Measurements from ENCODE around the gene FBXL7. TPM values are rescaled to one million over a fixed set of nuclear protein-coding genes. Genes with fewer than 3 reads are reported as not detected.
"Not testable (repeated sequence)": the region's sequence is repeated elsewhere in the genome, so short reads cannot be mapped to it uniquely, and the experiment has no call there.

Gene FBXL7
- total RNA-seq, 1 experiment from 2014 or later = 5.0 TPM

DNA sequence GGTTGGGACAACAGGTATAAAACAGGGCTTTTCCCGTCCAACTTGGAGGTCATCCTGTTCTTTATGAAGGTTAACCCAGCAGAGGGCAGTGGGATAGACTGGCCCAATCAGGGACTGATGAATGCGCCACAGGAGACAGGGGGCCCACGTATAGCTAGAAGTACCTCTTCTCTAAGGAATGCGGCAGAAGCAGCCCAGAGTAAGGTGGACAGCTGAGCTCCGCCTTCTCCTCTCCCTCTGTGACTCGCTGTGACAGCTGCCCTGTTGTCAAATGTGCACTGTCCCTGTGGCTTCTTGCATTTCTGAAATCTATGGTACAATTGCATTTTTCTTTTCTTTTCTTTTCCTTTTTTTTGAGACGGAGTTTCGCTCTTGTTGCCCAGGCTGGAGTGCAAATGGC lies 306.6 kb downstream of the FBXL7 start:
- no peak for DNase-seq (ENCODE audit: low spot score)

DNA sequence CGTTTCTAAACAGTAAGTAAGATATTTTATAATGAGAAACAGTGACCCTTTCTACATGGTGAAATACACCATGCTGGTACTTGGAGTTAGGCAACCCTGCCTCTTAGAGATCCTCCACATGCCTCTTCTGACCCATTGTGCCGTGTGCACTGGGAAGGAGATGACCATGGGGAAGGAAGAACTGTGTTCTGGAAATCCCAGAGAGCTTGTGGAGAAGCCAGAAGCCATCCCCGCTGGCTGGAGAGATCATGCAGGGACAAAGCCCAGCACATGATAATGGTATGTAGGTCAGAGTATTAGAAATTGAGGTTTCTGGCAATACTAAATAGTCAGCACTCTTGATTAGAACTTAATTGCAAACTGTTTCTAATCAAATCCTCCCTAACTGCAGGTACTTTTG lies 307.3 kb downstream of the FBXL7 start:
- DNase-seq (ENCODE audit: low spot score) = no peak

DNA sequence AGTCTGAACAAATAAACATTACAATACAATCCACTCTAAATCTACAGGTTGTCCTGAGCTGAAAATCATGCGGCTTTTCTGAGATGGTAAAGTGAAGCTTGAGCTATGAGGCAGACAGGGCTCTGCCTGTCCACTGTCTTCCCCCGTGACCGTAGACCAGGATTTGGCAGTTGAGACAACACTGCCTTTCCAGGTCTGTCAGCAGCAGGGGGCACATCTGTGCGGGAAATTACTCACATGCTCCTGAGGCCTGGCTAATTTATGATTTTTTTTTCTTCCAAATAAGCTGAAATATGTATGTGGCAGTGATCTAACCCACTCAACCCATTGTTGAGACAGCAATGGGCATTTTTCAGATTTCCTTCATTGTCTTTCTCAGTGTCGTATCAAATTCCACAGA lies 307.9 kb downstream of the FBXL7 start:
- no peak for DNase-seq (ENCODE audit: low spot score)

DNA sequence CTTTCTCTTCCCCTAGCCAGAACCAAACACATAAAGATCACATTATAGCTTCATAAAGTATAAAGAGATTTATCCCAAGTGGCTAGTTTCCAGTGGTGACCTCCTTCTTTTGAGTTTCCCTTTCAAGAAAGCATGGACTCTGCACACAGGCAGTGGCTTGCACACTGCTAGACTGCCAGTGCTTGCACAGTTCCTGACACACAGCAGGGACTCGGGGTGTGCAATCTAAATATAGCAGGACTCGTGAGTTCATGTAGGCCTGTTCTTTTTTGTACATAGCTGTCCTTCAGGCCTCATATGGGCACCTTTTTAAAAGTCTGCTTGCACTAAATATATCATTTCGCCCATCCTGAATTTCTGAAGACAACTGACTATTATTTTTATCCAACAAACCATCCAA lies 308.6 kb downstream of the FBXL7 start:
- no peak for DNase-seq (ENCODE audit: low spot score)

DNA sequence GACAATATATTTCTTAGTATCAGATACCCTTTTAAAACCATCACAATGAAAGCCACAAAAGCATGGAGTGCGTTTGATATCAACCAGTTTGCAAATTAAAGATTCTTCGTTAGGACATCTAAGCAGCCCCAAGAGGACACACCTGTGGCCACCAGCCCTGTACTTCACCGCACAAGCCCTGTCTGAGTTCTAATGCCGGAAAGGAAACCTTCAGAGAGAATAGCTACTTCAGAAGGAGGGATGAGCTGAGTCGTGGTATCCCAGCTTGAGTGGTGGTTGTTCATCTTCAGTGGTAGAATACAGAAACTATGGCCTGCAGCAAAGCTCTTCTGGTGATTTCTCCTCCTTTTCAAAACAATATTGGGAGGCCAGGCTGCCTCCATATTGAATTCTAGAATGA lies 319.6 kb downstream of the FBXL7 start:
- DNase-seq (ENCODE audit: low spot score) = no peak

DNA sequence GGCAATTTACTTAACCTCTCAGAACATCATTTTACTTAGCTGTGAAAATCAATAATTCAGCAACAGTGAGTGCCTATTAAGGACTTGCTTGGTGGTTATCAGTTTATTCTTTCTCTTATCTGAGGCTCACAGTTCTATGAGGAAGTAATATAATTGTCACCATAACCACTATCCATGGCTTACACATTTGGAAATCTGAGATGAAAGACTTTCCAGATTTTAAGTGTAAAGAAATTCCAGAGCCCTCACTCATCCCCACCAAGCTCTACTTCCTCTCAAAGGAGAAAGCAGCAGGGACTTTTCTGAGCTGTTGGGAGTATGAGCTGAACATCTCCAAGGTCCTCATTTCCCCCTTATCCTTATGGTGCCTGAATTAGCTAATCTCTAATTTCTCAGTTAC lies 321.5 kb downstream of the FBXL7 start:
- no peak for DNase-seq (ENCODE audit: low spot score)

DNA sequence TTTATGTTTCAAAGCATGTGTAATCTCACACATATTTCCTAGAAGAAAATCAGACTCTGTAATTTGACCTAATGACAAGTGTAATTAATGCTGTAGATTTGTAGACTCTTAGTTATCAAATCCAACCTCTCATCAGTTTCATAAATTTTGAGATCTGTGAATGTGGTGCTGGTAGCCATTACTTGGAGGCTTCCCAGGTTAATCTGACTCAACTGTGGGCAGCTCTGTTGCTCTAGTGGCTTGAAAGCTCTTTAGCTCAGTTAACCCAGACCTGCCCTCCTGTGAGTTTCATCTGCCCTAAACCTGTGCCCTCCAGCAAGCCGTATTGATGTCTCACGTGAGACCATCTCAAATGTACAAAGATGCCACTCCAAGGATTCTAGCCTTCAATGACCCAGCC lies 323.4 kb downstream of the FBXL7 start:
- no peak for DNase-seq (ENCODE audit: low spot score)

DNA sequence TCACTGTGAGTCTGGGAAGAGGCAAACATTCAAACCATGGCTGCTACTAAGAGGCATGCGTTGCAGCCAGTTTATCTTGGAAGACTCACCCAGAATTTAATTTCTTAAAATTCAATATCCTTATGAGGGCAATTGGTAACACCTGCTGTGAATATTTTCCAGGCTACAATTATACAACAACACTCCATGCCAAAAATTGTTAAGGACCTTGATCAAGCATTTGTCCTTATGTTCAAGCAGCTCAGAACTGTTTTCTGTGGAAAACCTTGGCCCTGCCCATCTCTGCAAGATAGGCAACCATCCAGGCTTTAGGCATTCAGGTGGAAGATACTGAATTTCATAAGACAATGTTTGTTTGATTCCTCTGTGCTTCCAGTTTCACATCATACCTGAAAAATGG lies 327.8 kb downstream of the FBXL7 start:
- DNase-seq (ENCODE audit: low spot score) = no peak

DNA sequence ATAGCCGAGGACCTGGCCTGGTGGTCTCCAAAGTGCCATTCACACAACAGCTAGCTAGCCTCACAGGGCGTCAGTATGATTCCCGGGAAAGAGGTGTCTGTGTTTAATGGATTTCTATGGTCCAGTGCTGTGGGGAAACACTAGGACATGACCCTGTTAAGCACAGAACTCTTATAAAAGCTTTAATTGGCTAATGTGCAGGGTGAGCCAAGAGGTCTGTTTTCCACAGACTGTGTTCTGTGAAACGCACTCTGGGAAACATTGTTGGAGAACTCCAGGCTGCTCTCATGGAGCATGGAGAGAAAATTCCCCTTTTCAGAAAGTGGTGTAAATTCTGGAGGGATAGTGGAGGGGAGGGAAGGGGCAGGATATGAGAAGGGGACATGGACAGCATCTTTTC lies 331.4 kb downstream of the FBXL7 start:
- DNase-seq (ENCODE audit: low spot score) = no peak

DNA sequence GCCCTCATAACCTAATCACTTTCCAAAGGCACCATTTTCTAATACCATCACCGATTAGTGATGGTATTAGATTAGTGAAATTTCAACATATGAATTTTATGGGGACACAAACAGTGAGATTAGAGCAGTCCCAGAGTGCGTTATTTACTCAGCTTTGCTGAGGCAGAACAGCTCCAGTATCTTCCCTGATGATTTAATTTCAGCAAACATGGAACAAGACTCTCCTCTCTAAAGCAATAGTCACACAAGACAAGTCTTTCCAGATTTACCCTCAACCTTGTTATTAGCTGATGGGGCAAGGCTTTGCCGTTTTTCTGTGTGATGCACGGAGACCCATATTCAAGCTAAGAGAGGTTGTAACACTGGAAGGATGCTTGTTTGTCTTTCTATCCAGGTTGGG lies 333.4 kb downstream of the FBXL7 start:
- no peak for DNase-seq (ENCODE audit: low spot score)

DNA sequence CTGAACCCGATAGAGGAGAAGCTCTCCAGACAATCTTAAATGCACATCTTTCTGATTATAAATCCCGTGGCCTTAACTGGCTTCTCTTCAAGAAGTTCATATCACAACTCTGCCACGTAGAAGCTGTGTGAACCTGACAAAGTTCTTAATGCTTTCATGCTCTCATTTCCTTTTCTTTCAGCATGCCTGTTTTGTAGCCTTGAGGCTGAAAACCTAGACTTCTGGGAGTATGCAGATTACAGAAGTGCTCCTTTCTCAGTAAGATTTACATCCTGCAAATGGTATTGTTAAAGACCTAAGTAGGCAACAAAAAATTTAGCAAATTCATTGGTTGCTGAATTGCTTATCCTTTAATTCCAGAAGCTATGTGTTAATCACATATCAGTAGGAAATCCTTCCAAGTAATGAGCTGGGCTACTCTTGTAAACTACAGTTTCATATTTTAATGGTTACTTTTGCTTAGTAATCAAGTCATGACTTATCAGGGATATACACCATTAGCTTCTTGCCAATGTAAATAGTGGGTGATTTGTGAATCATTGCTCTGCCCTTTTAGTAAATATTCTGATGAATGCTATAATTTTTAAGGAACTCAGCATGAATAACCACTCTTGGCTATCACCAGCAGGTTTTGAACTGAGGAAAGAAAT lies 334.7 kb downstream of the FBXL7 start:
- DNase-seq (ENCODE audit: low spot score) = no peak

DNA sequence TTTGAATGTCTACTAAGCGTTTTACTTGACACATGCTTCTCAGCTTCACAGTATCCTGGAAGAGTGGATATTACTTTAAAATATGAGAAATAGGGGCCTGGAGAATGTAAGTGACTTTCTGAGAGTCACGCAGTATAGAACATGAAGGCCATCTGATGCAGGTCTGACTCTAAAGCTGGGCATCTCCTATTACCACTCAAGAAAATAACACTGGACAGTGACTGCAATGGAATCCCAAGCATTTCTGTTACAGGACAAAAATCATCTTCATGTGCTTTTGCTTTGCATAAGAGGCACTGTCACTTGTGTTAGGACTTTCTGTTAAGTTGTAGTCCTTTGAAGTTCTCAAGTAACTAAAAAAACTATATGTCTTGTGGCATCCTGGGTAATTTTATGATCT lies 335.5 kb downstream of the FBXL7 start:
- DNase-seq (ENCODE audit: low spot score) = no peak

DNA sequence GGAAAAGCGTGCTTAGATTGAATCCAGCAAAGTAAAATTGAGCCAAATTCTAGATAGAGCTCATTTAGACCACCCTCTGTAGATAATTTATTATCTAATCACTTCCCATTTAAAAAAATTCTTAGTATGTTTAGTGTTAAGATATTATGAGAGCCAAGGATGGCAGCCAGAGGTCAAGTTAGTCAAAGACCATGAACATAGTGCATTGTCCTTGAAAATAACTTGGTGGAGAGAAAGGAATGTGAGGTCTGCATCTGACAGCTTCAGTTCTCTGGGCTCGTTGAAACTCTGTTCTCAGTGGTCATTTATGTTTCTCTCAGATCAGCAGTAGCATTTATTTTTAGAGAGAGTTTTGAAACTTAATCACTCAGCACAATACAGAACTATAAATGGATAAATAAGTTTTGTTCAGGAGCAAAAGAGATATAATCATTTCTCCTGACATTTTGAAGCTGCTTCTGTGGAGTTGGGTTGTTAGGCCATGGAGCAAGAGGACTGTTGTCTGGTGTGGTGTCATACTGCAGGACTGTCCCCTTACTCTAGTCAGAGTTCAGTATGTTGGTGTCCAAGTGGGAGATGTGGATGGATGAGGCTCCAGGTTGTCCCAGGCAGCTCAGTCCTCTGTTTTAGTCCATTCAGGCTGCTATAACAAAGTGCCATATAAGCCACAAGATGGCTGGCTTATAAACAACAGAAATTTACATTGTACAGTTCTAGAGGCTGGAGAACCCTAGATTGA lies 337.7 kb downstream of the FBXL7 start:
- no peak for DNase-seq (ENCODE audit: low spot score)

DNA sequence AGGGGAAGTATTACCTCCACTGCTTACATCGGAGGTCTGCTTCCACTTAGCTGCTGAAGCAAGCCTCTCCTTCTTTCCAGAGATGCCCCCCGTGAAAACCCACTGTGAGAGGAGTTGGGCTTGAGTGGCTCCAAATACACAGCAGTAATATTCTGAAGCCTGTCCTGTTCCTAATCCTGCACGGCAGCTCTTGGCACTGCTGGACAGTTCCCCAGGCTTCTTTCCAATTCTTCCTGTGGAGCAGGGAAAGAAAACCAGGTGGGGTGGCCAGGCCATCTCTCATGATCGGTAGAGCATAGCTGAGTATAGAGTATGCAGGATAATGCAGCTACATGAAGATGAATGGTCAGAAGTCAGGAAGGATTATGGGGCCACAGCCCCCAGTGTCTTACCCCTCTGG lies 344.3 kb downstream of the FBXL7 start:
- DNase-seq (ENCODE audit: low spot score) = no peak

DNA sequence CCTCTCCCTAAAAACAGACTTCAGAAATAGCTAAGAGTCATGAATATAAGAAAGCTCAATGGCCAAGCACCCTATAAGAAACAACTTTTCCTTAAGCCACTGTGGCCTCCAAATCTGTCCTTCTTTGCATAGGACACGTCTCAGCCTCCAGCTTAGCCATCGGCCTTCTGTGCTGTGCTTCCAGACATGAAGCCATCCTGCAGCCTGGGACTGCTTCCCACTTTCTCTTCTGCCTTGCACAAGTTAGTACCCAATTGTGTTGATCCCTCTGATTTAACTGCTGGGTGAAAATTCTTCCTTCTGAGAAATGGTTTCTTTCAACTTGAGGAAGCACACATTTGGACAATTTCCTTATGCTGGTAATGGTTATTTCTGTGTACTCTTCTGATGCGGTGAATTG lies 344.9 kb downstream of the FBXL7 start:
- no peak for DNase-seq (ENCODE audit: low spot score)

DNA sequence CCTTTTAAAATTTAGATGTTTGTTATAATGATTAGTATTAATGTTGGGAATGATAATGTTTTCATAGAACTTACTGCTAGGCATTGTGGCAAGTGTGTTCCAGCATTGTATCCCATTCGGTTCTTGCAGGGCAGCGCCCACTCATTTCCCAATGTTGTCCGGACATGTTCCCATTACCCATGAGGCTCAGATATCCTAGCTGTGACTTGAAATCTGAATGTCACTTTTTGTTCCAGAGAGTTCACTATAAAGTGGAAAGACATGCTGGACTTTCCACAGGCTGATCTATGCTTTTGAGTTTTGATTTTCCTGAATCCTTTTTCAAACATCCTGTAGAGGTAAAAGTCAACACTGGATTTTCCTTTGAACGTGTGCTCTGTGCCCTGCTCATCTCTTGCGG lies 350.6 kb downstream of the FBXL7 start:
- DNase-seq (ENCODE audit: low spot score) = no peak

DNA sequence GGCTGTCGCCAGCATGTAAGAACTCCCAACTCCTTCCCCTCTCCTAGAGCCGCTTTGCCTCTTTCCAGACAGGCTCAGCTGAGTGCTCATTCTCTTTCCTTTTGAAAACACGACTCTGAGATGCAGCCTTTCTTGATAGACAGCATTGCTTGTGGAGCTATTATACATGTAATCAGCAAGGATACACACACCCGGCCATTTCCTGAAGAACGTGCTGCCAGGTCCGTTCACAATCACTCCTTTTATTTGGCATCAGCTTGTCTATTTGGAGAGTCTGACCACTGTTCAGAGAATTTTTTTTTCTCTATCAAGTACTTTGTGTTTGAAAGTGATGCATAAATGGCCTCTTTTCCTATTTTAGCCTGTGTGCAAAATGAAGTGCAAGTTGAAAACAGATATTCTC lies 351.0 kb downstream of the FBXL7 start:
- no peak for DNase-seq (ENCODE audit: low spot score)

DNA sequence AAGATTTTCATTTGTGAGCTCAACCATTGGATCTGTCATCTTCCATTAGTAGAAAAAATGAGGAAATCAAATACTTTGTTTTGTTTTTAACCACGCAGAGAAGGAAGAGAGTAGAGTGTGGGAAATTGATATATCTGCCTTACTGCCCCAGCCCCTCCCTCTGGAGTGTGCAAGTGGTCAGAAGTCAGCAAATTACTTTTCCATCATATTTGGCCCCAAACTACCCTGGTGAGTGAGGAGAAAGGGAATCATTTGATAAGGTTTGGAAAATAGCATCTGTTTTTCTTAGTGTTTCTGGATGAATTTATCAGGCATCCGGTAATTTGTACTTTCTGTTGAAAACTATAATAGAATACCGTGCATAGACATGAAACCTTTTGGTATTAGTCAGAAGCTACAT lies 352.2 kb downstream of the FBXL7 start:
- DNase-seq (ENCODE audit: low spot score) = no peak

DNA sequence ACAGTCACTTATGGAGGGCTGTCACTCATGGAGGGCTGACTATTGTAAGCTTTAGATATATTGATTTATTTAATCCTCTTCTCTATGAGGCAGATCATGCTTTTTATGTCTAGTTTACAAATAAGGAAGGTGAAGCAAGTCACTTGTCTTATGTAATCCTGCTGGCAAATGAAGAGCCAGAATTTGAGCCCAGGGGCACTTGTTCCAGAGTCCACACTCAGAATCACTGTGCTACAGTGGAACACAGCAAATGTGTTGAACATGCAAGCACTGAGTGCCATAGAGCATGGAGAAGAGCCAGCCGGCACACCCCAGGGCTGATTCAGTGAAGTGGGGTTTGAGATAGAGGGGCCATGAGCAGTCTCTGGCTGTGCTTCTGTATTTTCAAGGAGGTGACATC lies 353.0 kb downstream of the FBXL7 start:
- DNase-seq (ENCODE audit: low spot score) = no peak

DNA sequence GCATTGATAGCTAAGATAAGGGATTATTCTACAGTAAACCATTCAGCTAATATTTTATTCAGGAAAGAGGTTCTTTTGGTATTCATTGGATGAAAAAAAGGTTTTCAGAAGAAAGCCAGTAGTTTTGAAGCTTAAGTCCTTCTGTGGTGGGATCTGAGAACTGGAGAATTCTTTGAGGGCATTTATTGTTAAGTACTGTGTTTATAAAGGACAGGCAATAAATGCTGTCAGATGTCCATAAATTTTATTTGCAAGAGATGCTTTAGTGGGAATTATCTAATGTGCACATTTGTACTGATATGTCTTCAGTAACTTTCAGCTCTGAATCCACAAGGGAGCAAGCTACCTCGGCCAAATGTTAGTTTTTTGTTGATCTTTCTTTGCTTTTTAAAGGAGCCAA lies 358.3 kb downstream of the FBXL7 start:
- DNase-seq (ENCODE audit: low spot score) = no peak

DNA sequence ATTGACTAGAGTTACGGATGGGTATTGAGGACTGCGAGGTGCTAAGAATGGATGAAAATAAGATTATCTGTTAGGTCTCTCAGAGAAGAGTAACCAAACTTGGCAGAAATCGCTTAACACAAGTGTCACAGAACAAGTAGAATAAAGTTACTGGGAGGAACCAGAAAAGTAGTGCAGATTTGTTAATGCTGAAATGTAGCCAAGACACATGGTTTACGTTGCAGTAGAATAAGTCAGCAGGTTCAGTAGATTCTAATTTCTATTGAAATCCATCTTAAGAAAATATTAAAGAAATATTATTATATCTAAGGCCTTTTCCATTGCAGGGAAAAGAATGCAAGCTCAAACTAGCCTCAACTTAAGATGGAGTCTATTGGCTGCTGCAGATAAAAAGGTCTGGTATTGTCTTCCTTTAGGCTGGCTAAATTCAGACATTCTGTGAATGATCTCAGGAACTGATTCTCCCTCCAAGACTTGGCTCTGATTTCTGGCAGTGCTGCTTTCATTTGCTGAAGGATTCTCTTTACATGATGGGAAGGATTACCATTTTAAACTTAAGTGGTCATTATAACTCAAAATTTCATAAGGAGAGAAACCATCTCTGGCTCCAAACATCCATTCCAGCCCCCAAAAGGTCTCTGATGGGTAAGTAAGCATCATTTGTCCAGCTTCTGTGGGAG lies 364.7 kb downstream of the FBXL7 start:
- no peak for DNase-seq (ENCODE audit: low spot score)

DNA sequence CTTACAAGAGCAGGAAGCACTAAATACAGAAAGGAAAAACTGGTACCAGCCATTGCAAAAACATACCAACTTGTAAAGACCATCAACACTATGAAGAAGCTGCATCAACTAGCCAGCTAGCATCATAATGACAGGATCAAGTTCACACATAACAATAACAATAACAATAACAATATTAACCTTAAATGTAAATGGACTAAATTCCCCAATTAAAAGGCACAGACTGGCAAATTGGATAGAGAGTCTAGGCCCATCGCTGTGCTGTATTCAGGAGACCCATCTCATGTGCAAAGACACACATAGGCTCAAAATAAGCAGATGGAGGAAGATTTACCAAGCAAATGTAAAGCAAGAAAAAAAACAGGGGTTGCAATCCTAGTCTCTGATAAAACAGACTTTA lies 372.3 kb downstream of the FBXL7 start:
- not testable (repeated sequence) for DNase-seq (ENCODE audit: low spot score)

DNA sequence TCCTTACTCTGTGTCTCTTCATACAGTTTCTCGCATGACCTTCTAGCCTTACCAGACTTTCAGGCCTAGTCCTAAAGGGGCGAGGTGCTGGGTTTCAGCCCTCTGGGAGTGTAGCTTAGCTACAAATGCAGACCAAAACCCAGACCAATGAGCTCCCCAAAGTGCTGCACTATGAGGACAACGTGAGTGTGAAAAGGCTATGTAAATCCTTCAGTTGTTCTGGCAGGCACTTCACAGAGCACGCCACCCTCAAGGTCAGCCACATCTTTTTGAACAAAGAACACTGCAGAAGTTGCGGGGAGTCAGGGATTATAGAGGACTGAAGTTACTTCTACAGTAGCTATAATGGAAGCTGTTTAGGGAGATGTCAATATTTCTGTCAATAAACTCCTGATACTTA lies 377.9 kb downstream of the FBXL7 start:
- DNase-seq (ENCODE audit: low spot score) = no peak
